Dedifferentiated amniotic fluid mesenchymal stem cell (primary cell): ENCODE results near the gene AP3S1.
"Not testable (repeated sequence)": the region's sequence is repeated elsewhere in the genome, so short reads cannot be mapped to it uniquely, and the experiment has no call there.

Experiments
- DNase-seq: peaks from one replicate; pipeline ENCODE4 v3.0.0-alpha.2; 2016; ENCODE audit errors: extremely low spot score

Gene AP3S1

GRCh38 chr5:115869256-115869795 lies 27.6 kb downstream of the AP3S1 start:
- DNase-seq: no peak

DNA sequence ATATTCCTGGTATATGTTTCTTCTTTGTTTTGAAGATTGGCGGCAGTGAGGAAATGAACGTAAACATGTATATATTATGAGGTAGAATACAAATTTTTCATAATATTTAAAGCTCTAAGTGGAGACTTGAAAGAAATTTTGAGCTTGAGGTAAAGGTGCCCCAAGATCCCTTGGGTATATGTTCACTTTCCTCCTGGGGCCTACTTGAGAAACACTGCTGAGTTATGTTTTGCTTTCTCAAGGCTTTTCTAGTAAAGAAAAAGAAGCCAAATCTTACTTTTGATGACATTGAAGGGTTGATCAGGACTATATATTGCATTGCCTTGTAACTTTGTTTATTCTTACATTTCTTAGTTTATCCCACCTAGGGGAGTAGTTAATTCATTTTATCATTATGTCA lies 30.7 kb downstream of the AP3S1 start:
- no peak for DNase-seq

DNA sequence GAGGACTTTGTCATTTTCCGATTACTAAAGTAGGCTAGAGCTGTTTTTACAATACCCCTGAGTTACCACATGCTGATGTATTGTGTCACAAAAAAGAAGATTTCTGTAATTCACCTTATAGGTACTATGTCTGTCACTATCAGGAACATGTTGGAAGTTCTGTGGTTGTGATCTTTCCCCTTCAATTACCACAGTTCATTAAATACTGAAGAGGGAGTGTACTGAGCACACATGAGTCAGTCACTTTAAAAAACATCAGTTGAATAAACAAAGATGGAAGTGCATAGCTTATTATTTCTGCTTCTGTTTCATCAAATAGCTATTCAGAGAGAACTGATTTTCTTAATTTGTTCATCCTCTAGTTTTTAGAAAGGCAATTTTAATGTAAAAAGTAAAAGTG lies 31.7 kb downstream of the AP3S1 start:
- no peak for DNase-seq

- DNase-seq: no peak
Observed at GRCh38 chr5:115875447-115875846, 33.7 kb downstream of the AP3S1 start.

DNA sequence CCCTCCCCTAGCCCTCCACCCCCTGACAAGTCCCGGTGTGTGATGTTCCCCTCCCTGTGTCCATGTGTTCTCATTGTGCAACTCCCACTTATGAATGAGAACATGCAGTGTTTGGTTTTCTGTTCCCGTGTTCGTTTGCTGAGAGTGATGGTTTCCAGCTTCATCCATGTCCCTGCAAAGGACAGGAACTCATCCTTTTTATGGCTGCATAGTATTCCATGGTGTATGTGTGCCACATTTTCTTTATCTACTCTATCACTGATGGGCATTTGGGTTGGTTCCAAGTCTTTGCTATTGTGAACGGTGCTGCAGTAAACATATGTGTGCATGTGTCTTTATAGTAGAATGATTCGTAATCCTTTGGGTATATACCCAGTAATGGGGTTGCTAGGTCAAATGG lies 35.6 kb downstream of the AP3S1 start:
- not testable (repeated sequence) for DNase-seq

- not testable (repeated sequence) for DNase-seq
Observed at GRCh38 chr5:115882434-115882833, 40.7 kb downstream of the AP3S1 start.

DNA sequence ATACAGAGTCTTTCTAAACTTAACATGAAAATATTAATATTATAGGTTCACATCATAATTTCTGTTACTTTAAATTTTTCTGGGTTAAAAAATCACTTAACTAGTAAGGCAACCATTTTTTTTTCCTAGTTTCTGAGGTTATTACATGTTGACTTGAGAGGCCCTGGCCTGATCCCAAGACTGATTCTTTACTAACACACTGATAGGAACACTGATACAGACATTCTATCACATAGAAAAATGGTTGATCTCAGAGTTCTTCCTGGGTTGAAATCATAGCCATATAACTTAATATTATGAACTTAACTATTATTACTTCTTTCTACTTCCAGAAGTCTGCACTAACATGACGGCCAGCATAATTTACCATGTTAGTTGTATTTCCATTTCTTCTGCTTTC lies 43.0 kb downstream of the AP3S1 start:
- no peak for DNase-seq

GRCh38 chr5:115885208-115885607 lies 43.5 kb downstream of the AP3S1 start:
- not testable (repeated sequence) for DNase-seq

- DNase-seq: no peak
Observed at GRCh38 chr5:115888027-115888426, 46.3 kb downstream of the AP3S1 start.

DNA sequence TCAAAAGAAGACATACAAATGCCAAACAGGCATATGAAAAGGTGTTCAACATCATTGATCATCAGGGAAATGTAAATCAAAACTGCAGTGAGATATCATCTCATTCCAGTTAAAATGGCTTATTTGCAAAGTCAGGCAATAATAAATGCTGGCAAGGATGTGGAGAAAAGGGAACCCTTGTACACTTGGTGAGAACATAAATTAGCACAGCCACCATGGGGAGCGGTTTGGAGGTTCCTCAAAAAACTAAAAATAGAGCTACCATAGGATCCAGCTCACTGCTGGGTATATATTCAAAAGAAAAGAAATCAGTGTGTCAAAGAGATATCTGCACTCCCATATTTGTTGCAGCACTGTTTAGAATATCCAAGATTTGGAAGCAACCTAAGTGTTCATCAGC lies 50.3 kb downstream of the AP3S1 start:
- no peak for DNase-seq

DNA sequence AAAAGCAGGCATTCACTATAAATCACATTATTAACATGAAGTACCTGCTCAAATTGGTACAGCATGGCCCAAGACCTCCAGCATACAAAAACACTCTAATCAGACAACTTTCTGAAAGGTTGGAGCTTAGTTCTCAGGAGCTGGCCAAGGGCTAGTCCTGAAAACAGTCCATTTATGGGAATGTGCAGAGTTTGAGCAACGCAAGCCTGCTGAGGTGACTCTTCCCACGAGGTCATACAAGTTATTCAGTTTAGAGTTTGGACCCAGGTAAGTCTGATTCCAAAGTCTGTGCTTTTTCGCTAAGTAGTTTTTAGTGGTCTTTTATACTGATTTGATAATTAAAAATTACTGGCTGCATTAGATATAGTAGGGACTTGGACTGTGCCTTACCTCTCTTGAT lies 52.6 kb downstream of the AP3S1 start:
- DNase-seq: no peak

GRCh38 chr5:115895821-115896220 lies 54.1 kb downstream of the AP3S1 start:
- DNase-seq: peak; percentile 36

GRCh38 chr5:115898656-115899055 lies 56.9 kb downstream of the AP3S1 start:
- DNase-seq: no peak

- no peak for DNase-seq
Observed at GRCh38 chr5:115907177-115907576, 65.4 kb downstream of the AP3S1 start.

DNA sequence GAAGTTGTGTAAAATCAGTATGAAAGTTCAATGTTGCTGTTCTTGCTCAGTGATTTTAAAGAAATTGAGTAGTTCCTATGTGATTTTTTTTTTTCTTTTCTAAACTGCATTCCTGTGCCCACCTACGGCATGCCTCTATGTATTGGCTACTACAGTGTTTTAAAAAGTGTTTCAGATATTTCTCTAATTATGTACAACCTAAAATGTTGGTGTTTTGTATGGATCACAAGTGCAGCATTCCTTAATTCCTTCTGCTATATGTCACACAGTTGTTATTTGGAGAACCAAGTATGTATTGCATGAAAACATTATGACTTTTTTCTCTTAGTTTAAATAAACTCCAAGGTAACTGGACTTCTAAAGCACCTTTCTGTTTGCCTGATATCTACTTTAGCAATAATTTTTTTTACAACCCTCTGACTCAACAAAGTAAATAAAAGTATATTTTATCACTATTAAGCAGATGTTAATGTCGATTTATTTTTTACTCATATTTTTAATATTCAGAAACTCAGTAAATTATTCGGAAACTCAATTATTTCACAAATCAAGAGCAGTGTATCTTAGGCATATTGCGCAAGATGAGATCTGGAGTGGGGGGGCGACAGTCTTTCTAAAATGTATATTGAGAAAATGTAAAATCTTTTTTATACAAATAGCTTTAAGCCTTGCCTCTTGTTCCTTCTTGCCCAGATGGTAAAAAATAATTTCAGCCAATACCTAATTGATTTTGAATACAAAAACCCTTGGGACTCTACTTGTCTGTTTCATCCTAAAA lies 72.1 kb downstream of the AP3S1 start:
- DNase-seq: not testable (repeated sequence)

DNA sequence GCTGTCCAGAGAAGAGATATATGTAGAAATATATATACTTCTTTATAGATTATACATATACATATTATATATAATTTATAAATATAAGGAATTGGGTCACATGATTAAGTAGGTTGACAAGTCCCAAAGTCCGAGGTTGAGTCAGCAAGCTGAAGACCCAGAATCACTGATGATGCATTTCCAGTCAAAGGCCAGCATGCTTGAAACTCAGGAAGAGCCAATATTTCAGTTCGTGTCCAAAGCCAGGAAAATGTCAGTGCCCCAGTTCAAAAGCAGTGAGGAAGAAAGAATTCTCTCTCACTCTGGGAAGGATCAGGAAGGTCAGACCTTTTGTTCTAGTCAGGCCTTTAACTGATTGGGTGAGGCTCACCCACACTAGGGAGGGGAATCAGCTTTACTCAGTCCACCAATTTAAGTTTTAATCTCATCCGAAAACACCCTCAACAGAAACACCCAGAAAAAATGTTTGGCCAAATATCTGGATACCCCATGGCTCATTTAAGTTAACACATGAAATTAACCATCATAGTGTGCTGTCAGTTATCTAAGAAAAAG lies 78.5 kb downstream of the AP3S1 start:
- no peak for DNase-seq

DNA sequence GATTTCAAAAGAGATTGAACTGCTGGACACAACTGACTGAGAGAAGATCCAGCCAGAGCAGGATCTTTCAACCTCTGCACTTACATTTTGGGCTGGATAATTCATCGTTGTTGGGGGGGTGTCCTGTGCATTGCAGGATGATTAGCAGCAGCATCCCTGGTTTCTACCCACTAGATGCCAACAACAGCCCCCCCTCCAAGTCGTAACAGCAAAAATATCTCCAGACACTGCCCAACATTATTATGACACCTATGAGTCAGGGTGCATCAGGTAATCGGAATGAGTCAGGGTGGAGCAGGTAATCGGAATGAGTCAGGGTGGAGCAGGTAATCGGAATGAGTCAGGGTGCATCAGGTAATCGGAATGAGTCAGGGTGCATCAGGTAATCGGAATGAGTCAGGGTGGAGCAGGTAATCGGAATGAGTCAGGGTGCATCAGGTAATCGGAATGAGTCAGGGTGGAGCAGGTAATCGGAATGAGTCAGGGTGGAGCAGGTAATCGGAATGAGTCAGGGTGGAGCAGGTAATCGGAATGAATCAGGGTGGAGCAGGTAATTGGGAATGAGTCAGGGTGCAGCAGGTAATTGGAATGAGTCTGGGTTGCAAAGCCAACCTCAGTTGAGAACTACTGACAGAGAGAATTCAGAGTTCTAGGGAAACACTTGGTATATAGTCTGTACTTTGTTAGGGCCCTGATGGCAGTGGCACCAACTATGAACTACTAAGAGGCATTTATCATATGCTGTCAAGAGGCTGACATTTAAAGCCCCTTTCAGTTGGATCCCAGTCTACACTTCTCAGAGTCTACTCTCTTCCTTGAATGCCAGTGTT lies 87.1 kb downstream of the AP3S1 start:
- DNase-seq: not testable (repeated sequence)

DNA sequence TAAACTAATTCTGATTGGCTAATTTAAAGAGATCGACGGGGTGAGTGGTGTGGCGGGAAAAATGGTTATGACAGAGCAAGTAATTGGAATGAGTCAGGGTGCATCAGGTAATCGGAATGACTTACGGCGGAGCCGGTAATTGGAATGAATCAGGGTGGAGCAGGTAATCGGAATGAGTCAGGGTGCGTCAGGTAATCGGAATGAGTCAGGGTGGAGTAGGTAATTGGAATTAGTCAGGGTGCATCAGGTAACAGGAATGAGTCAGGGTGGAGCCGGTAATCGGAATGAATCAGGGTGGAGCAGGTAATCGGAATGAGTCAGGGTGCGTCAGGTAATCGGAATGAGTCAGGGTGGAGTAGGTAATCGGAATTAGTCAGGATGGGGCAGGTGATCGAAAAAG lies 88.4 kb downstream of the AP3S1 start:
- not testable (repeated sequence) for DNase-seq

- DNase-seq: no peak
Observed at GRCh38 chr5:115930630-115931337, 89.0 kb downstream of the AP3S1 start.

- no peak for DNase-seq
Observed at GRCh38 chr5:115932991-115933390, 91.3 kb downstream of the AP3S1 start.

DNA sequence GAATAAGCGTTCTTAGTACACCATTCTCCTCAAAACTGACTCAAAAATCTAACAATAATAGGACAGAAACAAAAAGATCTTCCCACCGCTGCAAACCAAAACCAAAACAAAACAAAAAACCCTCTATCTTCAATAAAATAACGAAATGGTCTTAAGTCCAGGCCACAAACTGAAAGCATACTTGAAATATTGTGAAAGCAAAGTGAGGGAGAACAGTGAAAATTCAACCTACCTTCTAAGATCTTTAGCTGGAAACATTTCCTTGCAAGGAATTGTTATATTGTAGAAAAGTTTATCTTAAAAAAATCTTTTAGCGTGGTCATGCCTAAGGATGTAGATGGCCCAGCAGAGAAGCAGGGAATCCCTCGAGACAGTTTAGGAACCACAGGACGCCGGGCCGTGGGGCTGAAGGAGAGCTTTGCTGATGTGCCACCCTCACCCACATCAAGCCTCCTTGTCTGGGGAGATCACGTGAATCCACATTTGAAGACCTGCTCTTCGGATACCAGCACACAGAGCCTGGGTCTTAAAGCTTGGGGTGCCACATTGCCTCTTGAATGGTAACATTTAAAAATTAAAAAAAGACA lies 92.7 kb downstream of the AP3S1 start:
- no peak for DNase-seq
